Rectal smooth muscle tissue (tissue), 1 donor: ENCODE data around the gene DDN.
A peak's percentile ranks its signal among the peaks of the same experiment; 100 is the strongest.

ENCODE experiments used
- H3K27ac ChIP-seq: one replicate; pipeline ENCODE4 v1.7.0; 2013; ENCODE audit warnings: low read depth, low read length, inconsistent platforms
- H3K27me3 ChIP-seq: one replicate; pipeline ENCODE4 v1.7.0; 2013; ENCODE audit warnings: low read length; ENCODE audit not compliant: control insufficient read depth, insufficient read depth
- H3K36me3 ChIP-seq: one replicate; pipeline ENCODE4 v1.7.0; 2013; ENCODE audit warnings: low read length; ENCODE audit not compliant: control insufficient read depth, insufficient read depth
- H3K4me1 ChIP-seq: one replicate; pipeline ENCODE4 v1.7.0; 2013; ENCODE audit warnings: low read length; ENCODE audit not compliant: control insufficient read depth, insufficient read depth
- H3K4me3 ChIP-seq: one replicate; pipeline ENCODE4 v1.7.0; 2013; ENCODE audit warnings: low read length
- H3K9ac ChIP-seq: one replicate; pipeline ENCODE4 v1.7.0; 2013; ENCODE audit warnings: low read length

Gene DDN

GRCh38 chr12:48982397-48983080, 16.6 kb downstream of the DDN start:
- Histone ChIP-seq H3K4me1 (peaks cover 16% of the 10 kb centered on the region), H3K27me3 (peaks cover 46% of the 10 kb centered on the region), H3K36me3 (no peaks in the 10 kb centered on the region), H3K9ac (no peak overlapping the region), H3K27ac (no peak overlapping the region), H3K4me3 (no peak overlapping the region)

- peaks cover 53% of the 10 kb centered on the region for H3K27me3 ChIP-seq
- H3K4me1 ChIP-seq, result peaks cover 16% of the 10 kb centered on the region
- H3K4me3 ChIP-seq, result no peak overlapping the region
- no peak overlapping the region for H3K9ac ChIP-seq
- no peak overlapping the region for H3K27ac ChIP-seq
- no peaks in the 10 kb centered on the region for H3K36me3 ChIP-seq
Measured at GRCh38 chr12:48981757-48982157, 17.4 kb downstream of the DDN start.

- no peaks in the 10 kb centered on the region for H3K36me3 ChIP-seq
- H3K9ac ChIP-seq, result no peak overlapping the region
- H3K27me3 ChIP-seq, result peaks cover 53% of the 10 kb centered on the region
- peak overlapping the region; percentile 63 for H3K4me3 ChIP-seq
- H3K27ac ChIP-seq, result no peak overlapping the region
- peaks cover 16% of the 10 kb centered on the region for H3K4me1 ChIP-seq
Measured at GRCh38 chr12:48980953-48981756, 18.0 kb downstream of the DDN start.

GRCh38 chr12:48980389-48980952, 18.7 kb downstream of the DDN start:
- H3K36me3 ChIP-seq, result no peaks in the 10 kb centered on the region
- peaks cover 16% of the 10 kb centered on the region for H3K4me1 ChIP-seq
- no peak overlapping the region for H3K27ac ChIP-seq
- no peak overlapping the region for H3K9ac ChIP-seq
- peaks cover 53% of the 10 kb centered on the region for H3K27me3 ChIP-seq
- peak overlapping the region; percentile 63 for H3K4me3 ChIP-seq

- Histone ChIP-seq H3K4me3 (peak overlapping the region; percentile 63), H3K27me3 (peaks cover 53% of the 10 kb centered on the region), H3K4me1 (peaks cover 16% of the 10 kb centered on the region), H3K27ac (no peak overlapping the region), H3K36me3 (no peaks in the 10 kb centered on the region), H3K9ac (no peak overlapping the region)
Measured at GRCh38 chr12:48979602-48980388, 19.4 kb downstream of the DDN start.

- peaks cover 16% of the 10 kb centered on the region for H3K4me1 ChIP-seq
- H3K27ac ChIP-seq, result no peak overlapping the region
- H3K4me3 ChIP-seq, result peak overlapping the region; percentile 63
- H3K27me3 ChIP-seq, result peaks cover 54% of the 10 kb centered on the region
- H3K9ac ChIP-seq, result no peak overlapping the region
- H3K36me3 ChIP-seq, result no peaks in the 10 kb centered on the region
Measured at GRCh38 chr12:48978741-48979601, 20.2 kb downstream of the DDN start.

- Histone ChIP-seq H3K27ac (no peak within 1 kb of the TSS), H3K9ac (no peak within 1 kb of the TSS), H3K27me3 (peaks cover 58% of the 10 kb centered on the region), H3K4me1 (peaks cover 16% of the 10 kb centered on the region), H3K4me3 (peak within 1 kb of the TSS; percentile 63), H3K36me3 (no peaks in the 10 kb centered on the region)
Measured at GRCh38 chr12:48978291-48978740, 20.9 kb downstream of the DDN start, which contains the start of gene WNT1. WNT1 (plus strand) TSS chr12:48978322; CDS start chr12:48978651, 329 bp downstream.

GRCh38 chr12:48977290-48978281, 21.6 kb downstream of the DDN start:
- H3K27me3 ChIP-seq, result peaks cover 57% of the 10 kb centered on the region
- no peak overlapping the region for H3K9ac ChIP-seq
- no peaks in the 10 kb centered on the region for H3K36me3 ChIP-seq
- no peak overlapping the region for H3K27ac ChIP-seq
- no peak overlapping the region for H3K4me3 ChIP-seq
- peaks cover 16% of the 10 kb centered on the region for H3K4me1 ChIP-seq

- H3K36me3 ChIP-seq, result no peaks in the 10 kb centered on the region
Measured at GRCh38 chr12:48973941-48974673, 25.1 kb downstream of the DDN start.

GRCh38 chr12:48973531-48973930, 25.6 kb downstream of the DDN start:
- no peaks in the 10 kb centered on the region for H3K36me3 ChIP-seq
- H3K27ac ChIP-seq, result no peak overlapping the region
- peaks cover 45% of the 10 kb centered on the region for H3K27me3 ChIP-seq
- no peak overlapping the region for H3K9ac ChIP-seq
- H3K4me1 ChIP-seq, result peaks cover under 1% of the 10 kb centered on the region
- no peak overlapping the region for H3K4me3 ChIP-seq

More at GRCh38 chr12:48973941-48974673, 25.1 kb downstream of the DDN start:
- Histone ChIP-seq H3K27me3 (peaks cover 51% of the 10 kb centered on the region), H3K4me3 (no peak overlapping the region), H3K27ac (no peak overlapping the region), H3K9ac (no peak overlapping the region), H3K4me1 (peaks cover 3% of the 10 kb centered on the region)
